ENCODE results near the gene CNTN4. TPM values are rescaled to one million over a fixed set of nuclear protein-coding genes. Genes with fewer than 3 reads are reported as not detected.

The CNTN4 gene
- total RNA-seq, 1 donor from 2014 or later, result 5.2 TPM

- TF ChIP-seq CTCF (IDR thresholded peaks at IDR 0.05), result no peak
- no peak for TF ChIP-seq EZH2phosphoT487 (IDR thresholded peaks at IDR 0.05)
- no peak for TF ChIP-seq EZH2 (IDR thresholded peaks at IDR 0.05)
- Mint-ChIP-seq H3K27me3 (ENCODE audit: insufficient read depth, low read depth) (no peaks in the 10 kb centered on the region), H3K36me3 (no peaks in the 10 kb centered on the region), H3K27ac (no peak overlapping the region), H3K4me3 (no peak overlapping the region), H3K4me1 (no peaks in the 10 kb centered on the region), H3K9me3 (no peaks in the 10 kb centered on the region)
- Histone ChIP-seq H3F3A (ENCODE audit: low read depth) (no peaks in the 10 kb centered on the region), H3K9me3 (ENCODE audit: low read depth) (no peaks in the 10 kb centered on the region), H3K79me2 (ENCODE audit: low read depth) (no peaks in the 10 kb centered on the region), H3K27me3 (no peaks in the 10 kb centered on the region), H4K20me1 (ENCODE audit: low read depth) (no peaks in the 10 kb centered on the region), H3K4me2 (no peak overlapping the region), H3K36me3 (no peaks in the 10 kb centered on the region), H3K4me3 (no peak overlapping the region), H3K4me1 (no peaks in the 10 kb centered on the region), H2AFZ (replicated peaks) (no peak overlapping the region), H3K9ac (no peak overlapping the region), H3K27ac (no peak overlapping the region)
- no peak for DNase-seq (ENCODE audit: low spot score)
Observed at GRCh38 chr3:2940062-2940461, 841.4 kb downstream of the CNTN4 start.

GRCh38 chr3:2944628-2945027 is 846.0 kb downstream of the CNTN4 start:
- Mint-ChIP-seq H3K36me3 (no peaks in the 10 kb centered on the region), H3K4me3 (no peak overlapping the region), H3K27ac (no peak overlapping the region), H3K27me3 (ENCODE audit: insufficient read depth, low read depth) (peaks cover 3% of the 10 kb centered on the region), H3K4me1 (no peaks in the 10 kb centered on the region), H3K9me3 (no peaks in the 10 kb centered on the region)
- TF ChIP-seq EZH2phosphoT487 (IDR thresholded peaks at IDR 0.05) (no peak), CTCF (IDR thresholded peaks at IDR 0.05) (no peak), EZH2 (IDR thresholded peaks at IDR 0.05) (no peak)
- H3K79me2 ChIP-seq (ENCODE audit: low read depth), result no peaks in the 10 kb centered on the region
- H3K9ac ChIP-seq, result no peak overlapping the region
- no peak overlapping the region for H3K27ac ChIP-seq
- no peaks in the 10 kb centered on the region for H3F3A ChIP-seq (ENCODE audit: low read depth)
- no peak overlapping the region for H3K4me3 ChIP-seq
- DNase-seq (ENCODE audit: low spot score), result no peak
- H4K20me1 ChIP-seq (ENCODE audit: low read depth), result no peaks in the 10 kb centered on the region
- H2AFZ ChIP-seq (replicated peaks), result no peak overlapping the region
- no peaks in the 10 kb centered on the region for H3K9me3 ChIP-seq (ENCODE audit: low read depth)
- no peaks in the 10 kb centered on the region for H3K4me1 ChIP-seq
- no peak overlapping the region for H3K4me2 ChIP-seq
- no peaks in the 10 kb centered on the region for H3K27me3 ChIP-seq
- H3K36me3 ChIP-seq, result no peaks in the 10 kb centered on the region

- Mint-ChIP-seq H3K36me3 (no peaks in the 10 kb centered on the region), H3K27ac (no peak overlapping the region), H3K4me3 (no peak overlapping the region), H3K9me3 (no peaks in the 10 kb centered on the region), H3K4me1 (no peaks in the 10 kb centered on the region), H3K27me3 (ENCODE audit: insufficient read depth, low read depth) (peaks cover 3% of the 10 kb centered on the region)
- Histone ChIP-seq H3K79me2 (ENCODE audit: low read depth) (no peaks in the 10 kb centered on the region), H3K9ac (no peak overlapping the region), H4K20me1 (ENCODE audit: low read depth) (no peaks in the 10 kb centered on the region), H3K4me3 (no peak overlapping the region), H3K9me3 (ENCODE audit: low read depth) (no peaks in the 10 kb centered on the region), H3K27me3 (no peaks in the 10 kb centered on the region), H3K4me2 (no peak overlapping the region), H3K27ac (no peak overlapping the region), H3K4me1 (no peaks in the 10 kb centered on the region), H3K36me3 (no peaks in the 10 kb centered on the region), H2AFZ (replicated peaks) (no peak overlapping the region), H3F3A (ENCODE audit: low read depth) (no peaks in the 10 kb centered on the region)
- no peak for TF ChIP-seq CTCF (IDR thresholded peaks at IDR 0.05)
- TF ChIP-seq EZH2 (IDR thresholded peaks at IDR 0.05), result no peak
- no peak for TF ChIP-seq EZH2phosphoT487 (IDR thresholded peaks at IDR 0.05)
- DNase-seq (ENCODE audit: low spot score), result no peak
Observed at GRCh38 chr3:2945121-2945520, 846.5 kb downstream of the CNTN4 start.
